HepG2 (cell line): ENCODE measurements around the gene HDAC5. TPM values are rescaled to one million over a fixed set of nuclear protein-coding genes. Genes with fewer than 3 reads are reported as not detected.
A peak's percentile ranks its signal among the peaks of the same experiment; 100 is the strongest.

Experiments
- IRF2 ChIP-seq: IDR thresholded peaks from 2 replicates; pipeline ENCODE4 v1.6.1; 2018; ENCODE audit warnings: missing genetic modification reagents, missing compliant biosample characterization
- ISL2 ChIP-seq: sonication (generic); formaldehyde crosslinking; IDR thresholded peaks from 2 replicates; pipeline ENCODE4 v1.5.0; 2020; ENCODE audit warnings: missing genetic modification reagents
- NR2C2 ChIP-seq: sonication (generic); formaldehyde crosslinking; IDR thresholded peaks from 2 replicates; pipeline ENCODE4 v1.4.0; 2020; ENCODE audit warnings: missing genetic modification reagents, mild to moderate bottlenecking, moderate library complexity, borderline replicate concordance
- ZKSCAN1 ChIP-seq: fragments of 150-350 bp; IDR thresholded peaks from 2 replicates; pipeline ENCODE4 v1.6.1; 2014; ENCODE audit warnings: low read length
- ZNF253 ChIP-seq: sonication (generic); formaldehyde crosslinking; IDR thresholded peaks from 2 replicates; pipeline ENCODE4 v1.8.0; 2022; ENCODE audit warnings: mild to moderate bottlenecking, missing genetic modification reagents, borderline replicate concordance
- ZNF350 ChIP-seq: sonication (generic); formaldehyde crosslinking; IDR thresholded peaks from 2 replicates; pipeline ENCODE4 v1.4.0; 2020; ENCODE audit warnings: mild to moderate bottlenecking, low read depth, missing genetic modification reagents, borderline replicate concordance
- ZNF543 ChIP-seq: sonication (generic); formaldehyde crosslinking; IDR thresholded peaks from 2 replicates; pipeline ENCODE4 v1.4.0; 2020; ENCODE audit warnings: mild to moderate bottlenecking, missing genetic modification reagents
- ZNF572 ChIP-seq: sonication (generic); formaldehyde crosslinking; IDR thresholded peaks from 2 replicates; pipeline ENCODE4 v1.5.1; 2020; ENCODE audit warnings: mild to moderate bottlenecking, missing genetic modification reagents
- ZNF589 ChIP-seq: sonication (generic); formaldehyde crosslinking; conservative IDR thresholded peaks from 2 replicates; pipeline ENCODE4 v1.8.0; 2022; ENCODE audit warnings: mild to moderate bottlenecking, moderate library complexity, missing genetic modification reagents
- polyA plus RNA-seq, 8 experiments: library from polyadenylated mRNA; depleted of rRNA in 3 of 8; stranded (reverse) in 7 of 8; unstranded in 1 of 8; fragments of >200 nt; fragmentation: Illumina TruSeq in 4 of 8; extraction: Trizol in 4 of 8; gene quantifications; 2 replicates each; pipeline versions ENCODE4 v1.2.1 to v1.2.3, GENCODE V29; 2011 to 2016; ENCODE audit warnings: low read depth in 4 of 8, missing spikeins in 1 of 8, mixed read lengths in 1 of 8; ENCODE audit not compliant: insufficient read depth in 1 of 8
- total RNA-seq, 5 experiments: library from RNA; depleted of rRNA; stranded (reverse); fragments of >200 nt; fragmentation: Illumina TruSeq; extraction: Trizol; gene quantifications; 2 replicates each; pipeline ENCODE4 v1.2.3, GENCODE V29; 2016; ENCODE audit warnings: low read depth in 1 of 5
- TF ChIP-seq, protein P1 (sequence below): sonication (generic); formaldehyde crosslinking; IDR thresholded peaks from 2 replicates; pipeline ENCODE4 v1.4.0; 2020; ENCODE audit warnings: mild to moderate bottlenecking, missing genetic modification reagents, borderline replicate concordance
- TF ChIP-seq, protein P2 (sequence below): sonication (generic); formaldehyde crosslinking; IDR thresholded peaks from 2 replicates; pipeline ENCODE4 v1.4.0; 2020; ENCODE audit warnings: low read depth, missing genetic modification reagents
- TF ChIP-seq, protein P3 (sequence below): sonication (generic); formaldehyde crosslinking; IDR thresholded peaks from 2 replicates; pipeline ENCODE4 v1.9.0; 2022; ENCODE audit warnings: low read depth, missing genetic modification reagents
- TF ChIP-seq, protein P4 (sequence below): sonication (generic); formaldehyde crosslinking; IDR thresholded peaks from 2 replicates; pipeline ENCODE4 v1.5.0; 2020; ENCODE audit warnings: missing genetic modification reagents

Gene HDAC5
- total and polyA plus RNA-seq, 2 of the 13 experiments (the other 11 are each of a cell fraction or from before 2014, with no cell fraction given) = 46.4 to 85.4 TPM

DNA sequence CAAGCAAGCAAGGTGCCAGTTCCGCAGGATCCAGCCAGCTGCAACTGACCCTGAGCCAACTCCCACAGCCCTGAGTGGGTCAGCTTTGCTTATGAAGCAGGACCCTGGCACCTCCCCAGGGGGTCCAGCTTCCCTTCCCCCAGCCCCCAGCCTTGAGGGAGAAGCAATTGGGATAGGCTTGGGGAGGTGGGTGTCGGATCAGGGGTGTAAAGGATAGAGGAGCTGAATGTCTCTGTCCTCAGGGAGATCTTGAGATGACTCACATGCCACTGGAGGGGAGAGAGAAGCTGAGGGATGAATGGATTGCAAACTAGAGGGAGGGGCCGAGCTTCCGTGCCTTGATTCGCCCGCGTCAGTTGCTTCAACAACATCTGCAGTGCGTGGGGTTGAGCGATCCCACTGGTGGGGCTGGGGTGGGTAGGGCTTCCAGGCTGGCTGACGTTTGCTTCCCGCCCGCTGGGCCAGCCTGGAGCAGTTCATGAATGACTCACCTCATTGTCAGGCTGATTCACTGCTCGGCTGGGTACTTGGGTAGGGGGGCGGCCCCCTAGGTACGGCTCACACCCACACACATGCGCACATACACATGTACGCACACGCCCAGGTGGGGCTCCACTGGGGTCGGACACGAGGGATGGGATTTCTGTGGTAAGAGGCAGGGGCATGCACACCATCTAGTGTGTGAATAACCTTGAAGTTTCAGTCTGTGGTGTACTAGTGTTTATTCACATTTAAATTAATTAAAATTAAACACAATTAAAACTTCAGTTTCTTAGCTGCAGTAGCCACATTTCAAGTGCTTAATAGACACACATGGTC lies 14.7 kb upstream of the HDAC5 start (continued):
- TF ChIP-seq, protein P1, sequence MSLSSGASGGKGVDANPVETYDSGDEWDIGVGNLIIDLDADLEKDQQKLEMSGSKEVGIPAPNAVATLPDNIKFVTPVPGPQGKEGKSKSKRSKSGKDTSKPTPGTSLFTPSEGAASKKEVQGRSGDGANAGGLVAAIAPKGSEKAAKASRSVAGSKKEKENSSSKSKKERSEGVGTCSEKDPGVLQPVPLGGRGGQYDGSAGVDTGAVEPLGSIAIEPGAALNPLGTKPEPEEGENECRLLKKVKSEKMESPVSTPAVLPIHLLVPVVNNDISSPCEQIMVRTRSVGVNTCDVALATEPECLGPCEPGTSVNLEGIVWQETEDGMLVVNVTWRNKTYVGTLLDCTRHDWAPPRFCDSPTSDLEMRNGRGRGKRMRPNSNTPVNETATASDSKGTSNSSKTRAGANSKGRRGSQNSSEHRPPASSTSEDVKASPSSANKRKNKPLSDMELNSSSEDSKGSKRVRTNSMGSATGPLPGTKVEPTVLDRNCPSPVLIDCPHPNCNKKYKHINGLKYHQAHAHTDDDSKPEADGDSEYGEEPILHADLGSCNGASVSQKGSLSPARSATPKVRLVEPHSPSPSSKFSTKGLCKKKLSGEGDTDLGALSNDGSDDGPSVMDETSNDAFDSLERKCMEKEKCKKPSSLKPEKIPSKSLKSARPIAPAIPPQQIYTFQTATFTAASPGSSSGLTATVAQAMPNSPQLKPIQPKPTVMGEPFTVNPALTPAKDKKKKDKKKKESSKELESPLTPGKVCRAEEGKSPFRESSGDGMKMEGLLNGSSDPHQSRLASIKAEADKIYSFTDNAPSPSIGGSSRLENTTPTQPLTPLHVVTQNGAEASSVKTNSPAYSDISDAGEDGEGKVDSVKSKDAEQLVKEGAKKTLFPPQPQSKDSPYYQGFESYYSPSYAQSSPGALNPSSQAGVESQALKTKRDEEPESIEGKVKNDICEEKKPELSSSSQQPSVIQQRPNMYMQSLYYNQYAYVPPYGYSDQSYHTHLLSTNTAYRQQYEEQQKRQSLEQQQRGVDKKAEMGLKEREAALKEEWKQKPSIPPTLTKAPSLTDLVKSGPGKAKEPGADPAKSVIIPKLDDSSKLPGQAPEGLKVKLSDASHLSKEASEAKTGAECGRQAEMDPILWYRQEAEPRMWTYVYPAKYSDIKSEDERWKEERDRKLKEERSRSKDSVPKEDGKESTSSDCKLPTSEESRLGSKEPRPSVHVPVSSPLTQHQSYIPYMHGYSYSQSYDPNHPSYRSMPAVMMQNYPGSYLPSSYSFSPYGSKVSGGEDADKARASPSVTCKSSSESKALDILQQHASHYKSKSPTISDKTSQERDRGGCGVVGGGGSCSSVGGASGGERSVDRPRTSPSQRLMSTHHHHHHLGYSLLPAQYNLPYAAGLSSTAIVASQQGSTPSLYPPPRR = peak; percentile 63
- no peak for TF ChIP-seq ZNF253 (CRISPR knock-in tag)
- TF ChIP-seq ZNF350 (CRISPR knock-in tag) = peak; percentile 87
- TF ChIP-seq, protein P2, sequence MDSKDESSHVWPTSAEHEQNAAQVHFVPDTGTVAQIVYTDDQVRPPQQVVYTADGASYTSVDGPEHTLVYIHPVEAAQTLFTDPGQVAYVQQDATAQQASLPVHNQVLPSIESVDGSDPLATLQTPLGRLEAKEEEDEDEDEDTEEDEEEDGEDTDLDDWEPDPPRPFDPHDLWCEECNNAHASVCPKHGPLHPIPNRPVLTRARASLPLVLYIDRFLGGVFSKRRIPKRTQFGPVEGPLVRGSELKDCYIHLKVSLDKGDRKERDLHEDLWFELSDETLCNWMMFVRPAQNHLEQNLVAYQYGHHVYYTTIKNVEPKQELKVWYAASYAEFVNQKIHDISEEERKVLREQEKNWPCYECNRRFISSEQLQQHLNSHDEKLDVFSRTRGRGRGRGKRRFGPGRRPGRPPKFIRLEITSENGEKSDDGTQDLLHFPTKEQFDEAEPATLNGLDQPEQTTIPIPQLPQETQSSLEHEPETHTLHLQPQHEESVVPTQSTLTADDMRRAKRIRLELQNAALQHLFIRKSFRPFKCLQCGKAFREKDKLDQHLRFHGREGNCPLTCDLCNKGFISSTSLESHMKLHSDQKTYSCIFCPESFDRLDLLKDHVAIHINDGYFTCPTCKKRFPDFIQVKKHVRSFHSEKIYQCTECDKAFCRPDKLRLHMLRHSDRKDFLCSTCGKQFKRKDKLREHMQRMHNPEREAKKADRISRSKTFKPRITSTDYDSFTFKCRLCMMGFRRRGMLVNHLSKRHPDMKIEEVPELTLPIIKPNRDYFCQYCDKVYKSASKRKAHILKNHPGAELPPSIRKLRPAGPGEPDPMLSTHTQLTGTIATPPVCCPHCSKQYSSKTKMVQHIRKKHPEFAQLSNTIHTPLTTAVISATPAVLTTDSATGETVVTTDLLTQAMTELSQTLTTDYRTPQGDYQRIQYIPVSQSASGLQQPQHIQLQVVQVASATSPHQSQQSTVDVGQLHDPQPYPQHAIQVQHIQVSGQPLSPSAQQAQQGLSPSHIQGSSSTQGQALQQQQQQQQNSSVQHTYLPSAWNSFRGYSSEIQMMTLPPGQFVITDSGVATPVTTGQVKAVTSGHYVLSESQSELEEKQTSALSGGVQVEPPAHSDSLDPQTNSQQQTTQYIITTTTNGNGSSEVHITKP (CRISPR knock-in tag) = peak; percentile 90; the same call in 1 of the 2 replicates
- TF ChIP-seq ZNF589 = 0 out of 2 replicates have a peak, but pooled peaks have one; percentile 17
- TF ChIP-seq ZNF543 (CRISPR knock-in tag) = 0 out of 2 replicates have a peak, but pooled peaks have one; percentile 30
- 0 out of 2 replicates have a peak, but pooled peaks have one; percentile 12 for TF ChIP-seq NR2C2 (CRISPR knock-in tag)
- TF ChIP-seq IRF2 (CRISPR knock-in tag) = peak; percentile 71; the same call in 1 of the 2 replicates
- 0 out of 2 replicates have a peak, but pooled peaks have one; percentile 66 for TF ChIP-seq ZNF572
- TF ChIP-seq, protein P3, sequence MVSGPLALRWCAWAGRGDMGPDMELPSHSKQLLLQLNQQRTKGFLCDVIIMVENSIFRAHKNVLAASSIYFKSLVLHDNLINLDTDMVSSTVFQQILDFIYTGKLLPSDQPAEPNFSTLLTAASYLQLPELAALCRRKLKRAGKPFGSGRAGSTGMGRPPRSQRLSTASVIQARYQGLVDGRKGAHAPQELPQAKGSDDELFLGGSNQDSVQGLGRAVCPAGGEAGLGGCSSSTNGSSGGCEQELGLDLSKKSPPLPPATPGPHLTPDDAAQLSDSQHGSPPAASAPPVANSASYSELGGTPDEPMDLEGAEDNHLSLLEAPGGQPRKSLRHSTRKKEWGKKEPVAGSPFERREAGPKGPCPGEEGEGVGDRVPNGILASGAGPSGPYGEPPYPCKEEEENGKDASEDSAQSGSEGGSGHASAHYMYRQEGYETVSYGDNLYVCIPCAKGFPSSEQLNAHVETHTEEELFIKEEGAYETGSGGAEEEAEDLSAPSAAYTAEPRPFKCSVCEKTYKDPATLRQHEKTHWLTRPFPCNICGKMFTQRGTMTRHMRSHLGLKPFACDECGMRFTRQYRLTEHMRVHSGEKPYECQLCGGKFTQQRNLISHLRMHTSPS (CRISPR knock-in tag) = peak; percentile 37; the same call in 1 of the 2 replicates
- TF ChIP-seq, protein P4, sequence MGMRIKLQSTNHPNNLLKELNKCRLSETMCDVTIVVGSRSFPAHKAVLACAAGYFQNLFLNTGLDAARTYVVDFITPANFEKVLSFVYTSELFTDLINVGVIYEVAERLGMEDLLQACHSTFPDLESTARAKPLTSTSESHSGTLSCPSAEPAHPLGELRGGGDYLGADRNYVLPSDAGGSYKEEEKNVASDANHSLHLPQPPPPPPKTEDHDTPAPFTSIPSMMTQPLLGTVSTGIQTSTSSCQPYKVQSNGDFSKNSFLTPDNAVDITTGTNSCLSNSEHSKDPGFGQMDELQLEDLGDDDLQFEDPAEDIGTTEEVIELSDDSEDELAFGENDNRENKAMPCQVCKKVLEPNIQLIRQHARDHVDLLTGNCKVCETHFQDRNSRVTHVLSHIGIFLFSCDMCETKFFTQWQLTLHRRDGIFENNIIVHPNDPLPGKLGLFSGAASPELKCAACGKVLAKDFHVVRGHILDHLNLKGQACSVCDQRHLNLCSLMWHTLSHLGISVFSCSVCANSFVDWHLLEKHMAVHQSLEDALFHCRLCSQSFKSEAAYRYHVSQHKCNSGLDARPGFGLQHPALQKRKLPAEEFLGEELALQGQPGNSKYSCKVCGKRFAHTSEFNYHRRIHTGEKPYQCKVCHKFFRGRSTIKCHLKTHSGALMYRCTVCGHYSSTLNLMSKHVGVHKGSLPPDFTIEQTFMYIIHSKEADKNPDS (CRISPR knock-in tag) = peak; percentile 77
- TF ChIP-seq ZKSCAN1 = no peak
- TF ChIP-seq ISL2 (CRISPR knock-in tag) = peak; percentile 16; the same call in 1 of the 2 replicates
